Vagina (tissue), 2 donors: Measurements from ENCODE around the gene ATN1. TPM values are rescaled to one million over a fixed set of nuclear protein-coding genes. Genes with fewer than 3 reads are reported as not detected.
A peak's percentile ranks its signal among the peaks of the same experiment; 100 is the strongest.

Source experiments
- DNase-seq, 2 donors: peaks; one replicate each; pipeline ENCODE4 v3.0.0-alpha.2; 2017; ENCODE audit errors: extremely low spot score in 2 of 2
- H3K27ac ChIP-seq: fragments of 200-600 bp; sonication (generic); one replicate; pipeline ENCODE4 v1.5.1; 2019
- H3K27me3 ChIP-seq: fragments of 200-600 bp; sonication (generic); one replicate; pipeline ENCODE4 v1.5.1; 2019
- H3K36me3 ChIP-seq, 2 donors: fragments of 200-600 bp; sonication (generic); one replicate each; pipeline ENCODE4 v1.5.1; 2017 to 2019
- H3K4me1 ChIP-seq: fragments of 200-600 bp; sonication (generic); one replicate; pipeline ENCODE4 v1.5.1; 2019
- H3K4me3 ChIP-seq, 2 donors: fragments of 200-600 bp; sonication (generic); 1 replicate in 1 of 2; 2 replicates in 1 of 2; pipeline ENCODE4 v1.5.1; 2016 to 2019
- H3K9me3 ChIP-seq: fragments of 200-600 bp; sonication (generic); one replicate; pipeline ENCODE4 v1.5.1; 2019
- POLR2A ChIP-seq, 2 donors: fragments of 450-650 bp; IDR thresholded peaks; one replicate each; pipeline ENCODE4 v1.6.1; 2017; ENCODE audit warnings: antibody characterized with exemption in 2 of 2, mild to moderate bottlenecking in 2 of 2, moderate library complexity in 2 of 2
- POLR2AphosphoS5 ChIP-seq, 2 donors: sonication (generic); formaldehyde crosslinking; IDR thresholded peaks; one replicate each; pipeline ENCODE4 v1.9.0; 2017; ENCODE audit warnings: antibody characterized with exemption in 2 of 2, mild to moderate bottlenecking in 2 of 2, low read depth in 1 of 2; ENCODE audit not compliant: insufficient read depth in 1 of 2
- intact Hi-C: fragments of 100-400 bp; cut with DNase I; formaldehyde crosslinking; loops from one replicate; pipeline ENCODE4 v1.15.1; 2023
- total RNA-seq: library from RNA; depleted of rRNA; stranded (reverse); fragments of >200 nt; gene quantifications from one replicate; pipeline ENCODE4 v1.2.3, GENCODE V29; 2016
- TF ChIP-seq, protein P1 (sequence below), 3 experiments: fragments of 450-650 bp in 2 of 3; fragments of 200-600 bp in 1 of 3; sonication (generic) in 1 of 3; IDR thresholded peaks; one replicate each; pipeline ENCODE4 v1.5.1; 2017 to 2019; ENCODE audit warnings: antibody characterized with exemption in 3 of 3, mild to moderate bottlenecking in 2 of 3, moderate library complexity in 2 of 3

ATN1 gene
- total RNA-seq, 1 donor from 2014 or later, result 92.1 TPM

GRCh38 chr12:6938353-6939190 lies 10.8 kb downstream of the ATN1 start:
- peaks cover 49% of the 10 kb centered on the region for H3K4me1 ChIP-seq
- no peaks in the 10 kb centered on the region for H3K9me3 ChIP-seq
- intact Hi-C loops, result no loop called here
- no peaks in the 10 kb centered on the region for H3K27me3 ChIP-seq
- H3K27ac ChIP-seq, result peak overlapping the region; percentile 94
- DNase-seq, result no peak
- TF ChIP-seq, protein P1, sequence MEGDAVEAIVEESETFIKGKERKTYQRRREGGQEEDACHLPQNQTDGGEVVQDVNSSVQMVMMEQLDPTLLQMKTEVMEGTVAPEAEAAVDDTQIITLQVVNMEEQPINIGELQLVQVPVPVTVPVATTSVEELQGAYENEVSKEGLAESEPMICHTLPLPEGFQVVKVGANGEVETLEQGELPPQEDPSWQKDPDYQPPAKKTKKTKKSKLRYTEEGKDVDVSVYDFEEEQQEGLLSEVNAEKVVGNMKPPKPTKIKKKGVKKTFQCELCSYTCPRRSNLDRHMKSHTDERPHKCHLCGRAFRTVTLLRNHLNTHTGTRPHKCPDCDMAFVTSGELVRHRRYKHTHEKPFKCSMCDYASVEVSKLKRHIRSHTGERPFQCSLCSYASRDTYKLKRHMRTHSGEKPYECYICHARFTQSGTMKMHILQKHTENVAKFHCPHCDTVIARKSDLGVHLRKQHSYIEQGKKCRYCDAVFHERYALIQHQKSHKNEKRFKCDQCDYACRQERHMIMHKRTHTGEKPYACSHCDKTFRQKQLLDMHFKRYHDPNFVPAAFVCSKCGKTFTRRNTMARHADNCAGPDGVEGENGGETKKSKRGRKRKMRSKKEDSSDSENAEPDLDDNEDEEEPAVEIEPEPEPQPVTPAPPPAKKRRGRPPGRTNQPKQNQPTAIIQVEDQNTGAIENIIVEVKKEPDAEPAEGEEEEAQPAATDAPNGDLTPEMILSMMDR (IDR thresholded peaks at IDR 0.05), result peak in 1 of 3 experiments; percentile 4
- TF ChIP-seq POLR2AphosphoS5 (IDR thresholded peaks at IDR 0.05; ENCODE audit: insufficient read depth in 1 of 2, low read depth in 1 of 2), result no peak
- peak overlapping the region; percentile 58 to 59 for H3K4me3 ChIP-seq
- peaks cover 0 to 21% of the 10 kb centered on the region in 2 donors for H3K36me3 ChIP-seq

DNA sequence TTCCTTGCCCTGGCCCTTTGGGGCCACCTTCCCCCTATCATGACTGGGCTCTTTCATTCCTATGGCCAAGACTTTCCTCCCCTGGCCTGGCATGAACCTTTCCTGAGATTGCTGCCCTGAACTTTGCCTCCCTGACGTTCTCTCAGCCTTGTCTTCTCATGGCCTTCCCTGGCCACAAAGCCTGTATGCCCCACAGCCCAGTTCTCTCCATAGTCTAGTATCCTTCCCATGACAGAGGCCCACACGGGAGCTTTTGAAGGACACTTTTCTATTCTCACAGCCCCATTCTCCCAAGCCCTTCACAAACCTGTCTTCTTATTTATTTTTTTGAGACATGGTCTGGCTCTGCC lies 11.4 kb downstream of the ATN1 start:
- intact Hi-C loops, result no loop called here
- H3K4me1 ChIP-seq, result peaks cover 43% of the 10 kb centered on the region
- H3K36me3 ChIP-seq, result peaks cover 0 to 16% of the 10 kb centered on the region in 2 donors
- no peak for DNase-seq
- H3K9me3 ChIP-seq, result no peaks in the 10 kb centered on the region
- H3K4me3 ChIP-seq, result no peak overlapping the region
- no peak for TF ChIP-seq POLR2A (IDR thresholded peaks at IDR 0.05)
- H3K27me3 ChIP-seq, result no peaks in the 10 kb centered on the region
- peak overlapping the region; percentile 94 for H3K27ac ChIP-seq

- intact Hi-C loops, result loop anchor here (5.0 kb wide), 1 partner anchor 151 kb away; the partner anchor contains the start of gene C1R
- Histone ChIP-seq H3K4me1 (peaks cover 58% of the 10 kb centered on the region), H3K36me3 (no peaks in the 10 kb centered on the region), H3K4me3 (no peak overlapping the region), H3K27ac (no peak overlapping the region), H3K27me3 (no peaks in the 10 kb centered on the region), H3K9me3 (no peaks in the 10 kb centered on the region)
- no peak for DNase-seq
- TF ChIP-seq, protein P1 (IDR thresholded peaks at IDR 0.05), result no peak
- no peak for TF ChIP-seq POLR2A (IDR thresholded peaks at IDR 0.05)
- peak in 1 of 2 donors; percentile 50 for TF ChIP-seq POLR2AphosphoS5 (IDR thresholded peaks at IDR 0.05; ENCODE audit: insufficient read depth in 1 of 2, low read depth in 1 of 2)
Measured at GRCh38 chr12:6941267-6941666, 13.5 kb downstream of the ATN1 start.

GRCh38 chr12:6941782-6942181 lies 14.0 kb downstream of the ATN1 start:
- Histone ChIP-seq H3K9me3 (no peaks in the 10 kb centered on the region), H3K4me3 (no peak overlapping the region), H3K27ac (no peak overlapping the region), H3K36me3 (no peaks in the 10 kb centered on the region), H3K4me1 (peaks cover 60% of the 10 kb centered on the region), H3K27me3 (no peaks in the 10 kb centered on the region)
- intact Hi-C loops, result loop anchor here (5.0 kb wide), 1 partner anchor 151 kb away; the partner anchor contains the start of gene C1R
- no peak for DNase-seq
- TF ChIP-seq POLR2A (IDR thresholded peaks at IDR 0.05), result no peak
- TF ChIP-seq, protein P1 (IDR thresholded peaks at IDR 0.05), result no peak
- no peak for TF ChIP-seq POLR2AphosphoS5 (IDR thresholded peaks at IDR 0.05; ENCODE audit: insufficient read depth in 1 of 2, low read depth in 1 of 2)

DNA sequence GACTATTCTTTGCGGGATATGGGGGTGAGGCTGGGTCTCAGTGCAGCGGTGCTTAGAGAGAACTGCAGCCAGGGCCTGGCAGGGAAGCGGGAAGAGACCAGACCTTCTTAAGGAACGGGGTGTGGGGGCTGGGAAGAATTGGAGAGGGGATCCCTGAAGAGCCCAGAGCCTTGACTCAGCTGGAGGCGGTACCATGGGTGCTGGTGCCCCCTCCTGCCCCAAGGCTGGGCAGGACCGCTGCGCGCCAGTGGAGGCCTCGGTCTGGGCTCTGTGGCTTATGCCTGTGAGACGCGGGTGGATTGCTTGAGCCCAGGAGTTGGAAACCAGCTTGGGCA lies 14.5 kb downstream of the ATN1 start:
- no peak overlapping the region for H3K4me3 ChIP-seq
- H3K27me3 ChIP-seq, result no peaks in the 10 kb centered on the region
- peak overlapping the region; percentile 95 for H3K27ac ChIP-seq
- no peak for DNase-seq
- no peak for TF ChIP-seq POLR2A (IDR thresholded peaks at IDR 0.05)
- TF ChIP-seq, protein P1 (IDR thresholded peaks at IDR 0.05), result no peak
- no peak for TF ChIP-seq POLR2AphosphoS5 (IDR thresholded peaks at IDR 0.05; ENCODE audit: insufficient read depth in 1 of 2, low read depth in 1 of 2)
- intact Hi-C loops, result loop anchor here (5.0 kb wide), 1 partner anchor 150 kb away; the partner anchor contains the start of gene C1R
- H3K9me3 ChIP-seq, result no peaks in the 10 kb centered on the region
- H3K4me1 ChIP-seq, result peaks cover 55% of the 10 kb centered on the region
- H3K36me3 ChIP-seq, result no peaks in the 10 kb centered on the region
